Stimulated activated CD8-positive, alpha-beta memory T cell treated with anti-CD3 and anti-CD28 coated beads, Interleukin-7, amount 100 ng/mL, for 1 hour (primary cell): ENCODE data around the gene HPS4.

Source experiments
- DNase-seq, 2 donors: peaks; one replicate each; pipeline ENCODE4 v3.0.0-alpha.2; 2020; ENCODE audit warnings: low read depth in 2 of 2

Gene HPS4

GRCh38 chr22:26466196-26466595 is 17.4 kb downstream of the HPS4 start:
- DNase-seq, result no peak

GRCh38 chr22:26464312-26464711 is 19.3 kb downstream of the HPS4 start:
- DNase-seq, result no peak

- no peak for DNase-seq
These were observed 19.9 kb downstream of the HPS4 start for GRCh38 chr22:26463688-26464087.

- DNase-seq, result no peak
These were observed 20.4 kb downstream of the HPS4 start for GRCh38 chr22:26463101-26463661.

GRCh38 chr22:26462641-26463040 is 20.9 kb downstream of the HPS4 start:
- DNase-seq, result no peak

GRCh38 chr22:26462051-26462450 is 21.5 kb downstream of the HPS4 start:
- no peak for DNase-seq

GRCh38 chr22:26461188-26461810 is 22.3 kb downstream of the HPS4 start:
- peak in 1 of 2 donors; percentile 14 for DNase-seq

GRCh38 chr22:26460202-26460601 is 23.4 kb downstream of the HPS4 start:
- no peak for DNase-seq

- DNase-seq, result no peak
These were observed 25.8 kb downstream of the HPS4 start for GRCh38 chr22:26457661-26458272.

GRCh38 chr22:26453812-26454500 is 29.6 kb downstream of the HPS4 start:
- DNase-seq, result no peak

GRCh38 chr22:26453216-26453615 is 30.4 kb downstream of the HPS4 start:
- no peak for DNase-seq

GRCh38 chr22:26452236-26453016 is 31.2 kb downstream of the HPS4 start:
- DNase-seq, result no peak

GRCh38 chr22:26450453-26451185 is 33.0 kb downstream of the HPS4 start:
- no peak for DNase-seq

- no peak for DNase-seq
These were observed 34.6 kb downstream of the HPS4 start for GRCh38 chr22:26448941-26449340.

- DNase-seq, result no peak
These were observed 35.2 kb downstream of the HPS4 start for GRCh38 chr22:26448334-26448733.

- DNase-seq, result no peak
These were observed 35.8 kb downstream of the HPS4 start for GRCh38 chr22:26447584-26448329.

- DNase-seq, result no peak
These were observed 36.6 kb downstream of the HPS4 start for GRCh38 chr22:26446808-26447515.

- no peak for DNase-seq
These were observed 37.9 kb downstream of the HPS4 start for GRCh38 chr22:26445577-26446275.

GRCh38 chr22:26444777-26445176 is 38.8 kb downstream of the HPS4 start:
- no peak for DNase-seq
